Liver (tissue), 9 donors: ENCODE measurements around the gene IGF2BP3. TPM values are rescaled to one million over a fixed set of nuclear protein-coding genes. Genes with fewer than 3 reads are reported as not detected.

Experiments
- DNase-seq: peaks from one replicate; pipeline ENCODE4 v3.0.0-alpha.2; 2017; ENCODE audit warnings: low spot score
- H3K27ac ChIP-seq, 2 donors: one replicate each; pipeline ENCODE4 v1.7.0; 2013; ENCODE audit warnings: inconsistent platforms in 2 of 2, low read length in 2 of 2, control low read depth in 1 of 2, low read depth in 1 of 2, mild to moderate bottlenecking in 1 of 2
- H3K27me3 ChIP-seq, 4 donors: one replicate each; pipeline versions ENCODE4 v1.6.1 to v1.7.0; 2013; ENCODE audit warnings: low read length in 3 of 4, inconsistent platforms in 1 of 4, mild to moderate bottlenecking in 1 of 4, moderate library complexity in 1 of 4; ENCODE audit not compliant: control insufficient read depth in 4 of 4, insufficient read depth in 4 of 4
- H3K36me3 ChIP-seq, 4 donors: one replicate each; pipeline versions ENCODE4 v1.6.1 to v1.7.0; 2013; ENCODE audit warnings: low read length in 3 of 4, mild to moderate bottlenecking in 3 of 4, low read depth in 1 of 4, moderate library complexity in 1 of 4; ENCODE audit not compliant: control insufficient read depth in 4 of 4, insufficient read depth in 3 of 4
- H3K4me1 ChIP-seq, 4 donors: one replicate each; pipeline versions ENCODE4 v1.6.1 to v1.7.0; 2013; ENCODE audit warnings: low read length in 3 of 4, mild to moderate bottlenecking in 3 of 4, moderate library complexity in 1 of 4; ENCODE audit not compliant: control insufficient read depth in 4 of 4, insufficient read depth in 4 of 4
- H3K4me3 ChIP-seq, 3 donors: one replicate each; pipeline versions ENCODE4 v1.6.1 to v1.7.0; 2013; ENCODE audit warnings: low read length in 3 of 3, control low read depth in 1 of 3, low read depth in 1 of 3, mild to moderate bottlenecking in 1 of 3
- H3K9ac ChIP-seq, 2 donors: one replicate each; pipeline ENCODE4 v1.7.0; 2013; ENCODE audit warnings: low read length in 2 of 2, mild to moderate bottlenecking in 2 of 2, moderate library complexity in 2 of 2, control low read depth in 1 of 2, low read depth in 1 of 2
- H3K9me3 ChIP-seq, 4 donors: one replicate each; pipeline versions ENCODE4 v1.6.1 to v1.7.0; 2013; ENCODE audit warnings: low read length in 3 of 4; ENCODE audit not compliant: control insufficient read depth in 4 of 4
- EGR1 ChIP-seq, 2 donors: IDR thresholded peaks; 2 replicates each; pipeline ENCODE4 v1.6.1; 2016 to 2018; ENCODE audit warnings: antibody characterized with exemption in 2 of 2, low read depth in 2 of 2
- FOXA2 ChIP-seq: IDR thresholded peaks from 2 replicates; pipeline ENCODE4 v1.6.1; 2016; ENCODE audit warnings: antibody characterized with exemption
- GABPA ChIP-seq, 2 donors: IDR thresholded peaks in 1 of 2; conservative IDR thresholded peaks in 1 of 2; 2 replicates each; pipeline ENCODE4 v1.6.1; 2016; ENCODE audit warnings: antibody characterized with exemption in 2 of 2, mild to moderate bottlenecking in 1 of 2, moderate library complexity in 1 of 2
- HNF4A ChIP-seq, 2 donors: conservative IDR thresholded peaks; 2 replicates each; pipeline ENCODE4 v1.6.1; 2016; ENCODE audit warnings: antibody characterized with exemption in 2 of 2, mild to moderate bottlenecking in 2 of 2
- JUND ChIP-seq, 2 donors: IDR thresholded peaks; 2 replicates each; pipeline ENCODE4 v1.6.1; 2016; ENCODE audit warnings: antibody characterized with exemption in 2 of 2
- NR2F2 ChIP-seq: IDR thresholded peaks from 2 replicates; pipeline ENCODE4 v1.6.1; 2016; ENCODE audit warnings: antibody characterized with exemption
- RAD21 ChIP-seq, 2 donors: IDR thresholded peaks; 2 replicates each; pipeline ENCODE4 v1.6.1; 2016; ENCODE audit warnings: antibody characterized with exemption in 2 of 2, mild to moderate bottlenecking in 2 of 2
- SP1 ChIP-seq: IDR thresholded peaks from 2 replicates; pipeline ENCODE4 v1.6.1; 2018; ENCODE audit warnings: antibody characterized with exemption, mild to moderate bottlenecking
- TAF1 ChIP-seq: conservative IDR thresholded peaks from 2 replicates; pipeline ENCODE4 v1.6.1; 2016; ENCODE audit warnings: antibody characterized with exemption, mild to moderate bottlenecking
- YY1 ChIP-seq: IDR thresholded peaks from 2 replicates; pipeline ENCODE4 v1.6.1; 2016; ENCODE audit warnings: antibody characterized with exemption, mild to moderate bottlenecking
- WGBS: extraction: QIAGEN DNeasy Blood & Tissue Kit; methylation state at CpG from one replicate; pipeline ENCODE4 v1.1.7; 2013; 5-methylcytosine and 5-hydroxymethylcytosine counted together
- polyA plus RNA-seq, 2 donors: library from polyadenylated mRNA; stranded (reverse) in 1 of 2; unstranded in 1 of 2; fragments of 200-250 nt in 1 of 2; fragments of >200 nt in 1 of 2; fragmentation: Nextera tagmentation in 1 of 2; extraction: Ambion mirVana in 1 of 2; gene quantifications; one replicate each; pipeline versions ENCODE4 v1.2.1 to v1.2.3, GENCODE V29; 2013 to 2015
- total RNA-seq, 2 donors: library from RNA; depleted of rRNA; stranded (reverse); fragments of >200 nt; gene quantifications; one replicate each; pipeline ENCODE4 v1.2.3, GENCODE V29; 2014
- TF ChIP-seq, protein P1 (sequence below): IDR thresholded peaks from 2 replicates; pipeline ENCODE4 v1.6.1; 2016; ENCODE audit warnings: antibody characterized with exemption, mild to moderate bottlenecking
- TF ChIP-seq, protein P2 (sequence below): IDR thresholded peaks from 2 replicates; pipeline ENCODE4 v1.6.1; 2016; ENCODE audit warnings: antibody characterized with exemption
- TF ChIP-seq, protein P3 (sequence below): IDR thresholded peaks from 2 replicates; pipeline ENCODE4 v1.6.1; 2016; ENCODE audit warnings: antibody characterized with exemption
- TF ChIP-seq, protein P4 (sequence below): fragments of 150-350 bp; IDR thresholded peaks from 2 replicates; pipeline ENCODE4 v1.5.1; 2017; ENCODE audit warnings: improper control_type of control experiment, low read depth, low read length; ENCODE audit not compliant: missing input control
- TF ChIP-seq, protein P5 (sequence below): IDR thresholded peaks from 2 replicates; pipeline ENCODE4 v1.6.1; 2016; ENCODE audit warnings: antibody characterized with exemption
- donor health status: healthy.
- donor health status: healthy.
- donor health status: healthy.
- donor health status: healthy.
- donor health status: healthy.

IGF2BP3 gene
- total and polyA plus RNA-seq, 4 donors = 0.17 to 28.4 (median 0.23) TPM; not detected in 1

DNA sequence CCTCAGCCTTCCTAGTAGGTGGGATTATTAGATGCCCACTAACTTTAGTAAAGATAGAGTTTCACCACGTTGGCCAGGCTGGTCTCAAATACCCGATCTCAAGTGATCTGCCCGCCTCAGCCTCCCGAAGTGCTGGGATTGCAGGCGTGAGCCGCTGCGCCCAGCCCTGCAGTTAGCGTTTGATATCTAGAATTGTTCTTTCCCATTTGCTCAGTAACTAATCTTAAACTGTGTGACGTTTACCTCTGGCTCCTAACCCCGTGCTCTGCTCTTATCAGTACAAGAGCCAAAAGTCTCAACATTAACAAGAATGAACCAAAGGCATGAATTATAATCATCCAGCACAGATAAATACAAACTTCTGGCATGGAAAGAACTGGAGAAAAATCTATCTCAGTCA, 47.4 kb downstream of the IGF2BP3 start (continued):
- TF ChIP-seq, protein P1, sequence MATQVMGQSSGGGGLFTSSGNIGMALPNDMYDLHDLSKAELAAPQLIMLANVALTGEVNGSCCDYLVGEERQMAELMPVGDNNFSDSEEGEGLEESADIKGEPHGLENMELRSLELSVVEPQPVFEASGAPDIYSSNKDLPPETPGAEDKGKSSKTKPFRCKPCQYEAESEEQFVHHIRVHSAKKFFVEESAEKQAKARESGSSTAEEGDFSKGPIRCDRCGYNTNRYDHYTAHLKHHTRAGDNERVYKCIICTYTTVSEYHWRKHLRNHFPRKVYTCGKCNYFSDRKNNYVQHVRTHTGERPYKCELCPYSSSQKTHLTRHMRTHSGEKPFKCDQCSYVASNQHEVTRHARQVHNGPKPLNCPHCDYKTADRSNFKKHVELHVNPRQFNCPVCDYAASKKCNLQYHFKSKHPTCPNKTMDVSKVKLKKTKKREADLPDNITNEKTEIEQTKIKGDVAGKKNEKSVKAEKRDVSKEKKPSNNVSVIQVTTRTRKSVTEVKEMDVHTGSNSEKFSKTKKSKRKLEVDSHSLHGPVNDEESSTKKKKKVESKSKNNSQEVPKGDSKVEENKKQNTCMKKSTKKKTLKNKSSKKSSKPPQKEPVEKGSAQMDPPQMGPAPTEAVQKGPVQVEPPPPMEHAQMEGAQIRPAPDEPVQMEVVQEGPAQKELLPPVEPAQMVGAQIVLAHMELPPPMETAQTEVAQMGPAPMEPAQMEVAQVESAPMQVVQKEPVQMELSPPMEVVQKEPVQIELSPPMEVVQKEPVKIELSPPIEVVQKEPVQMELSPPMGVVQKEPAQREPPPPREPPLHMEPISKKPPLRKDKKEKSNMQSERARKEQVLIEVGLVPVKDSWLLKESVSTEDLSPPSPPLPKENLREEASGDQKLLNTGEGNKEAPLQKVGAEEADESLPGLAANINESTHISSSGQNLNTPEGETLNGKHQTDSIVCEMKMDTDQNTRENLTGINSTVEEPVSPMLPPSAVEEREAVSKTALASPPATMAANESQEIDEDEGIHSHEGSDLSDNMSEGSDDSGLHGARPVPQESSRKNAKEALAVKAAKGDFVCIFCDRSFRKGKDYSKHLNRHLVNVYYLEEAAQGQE = no peak
- TF ChIP-seq NR2F2 (no peak), JUND (IDR thresholded peaks at IDR 0.05) (no peak)

DNA sequence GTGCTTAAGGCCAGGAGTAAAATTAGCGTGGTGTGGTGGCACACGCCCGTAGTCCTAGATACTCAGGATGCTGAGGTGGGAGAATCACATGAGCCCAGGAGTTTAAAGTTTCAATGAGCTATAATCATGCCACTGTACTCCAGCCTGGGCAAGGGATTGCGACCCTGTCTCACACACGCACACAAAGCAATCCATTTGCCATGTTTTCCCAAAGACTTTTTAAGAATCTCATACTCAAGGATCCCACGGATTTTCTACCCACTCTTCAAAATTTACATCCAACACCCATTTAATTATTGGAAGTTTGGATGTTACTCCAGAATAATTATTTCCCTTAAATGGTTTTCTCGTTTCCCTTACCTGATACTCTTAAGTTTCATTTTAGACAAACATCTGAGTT, 47.9 kb downstream of the IGF2BP3 start:
- Histone ChIP-seq H3K4me3 (no peak overlapping the region), H3K9me3 (no peaks in the 10 kb centered on the region), H3K36me3 (no peaks in the 10 kb centered on the region), H3K27me3 (no peaks in the 10 kb centered on the region), H3K9ac (no peak overlapping the region), H3K4me1 (no peaks in the 10 kb centered on the region), H3K27ac (no peak overlapping the region)
- DNase-seq = no peak
- TF ChIP-seq HNF4A (conservative IDR thresholded peaks at IDR 0.05) (no peak), FOXA2 (no peak), GABPA (IDR thresholded peaks at IDR 0.05 in 1 of 2, conservative IDR thresholded peaks at IDR 0.05 in 1 of 2) (no peak), EGR1 (IDR thresholded peaks at IDR 0.05; ENCODE audit: low read depth in 2 of 2) (no peak), NR2F2 (no peak), SP1 (no peak), YY1 (no peak), RAD21 (IDR thresholded peaks at IDR 0.05) (no peak), TAF1 (no peak), JUND (IDR thresholded peaks at IDR 0.05) (no peak)
- TF ChIP-seq, protein P2, sequence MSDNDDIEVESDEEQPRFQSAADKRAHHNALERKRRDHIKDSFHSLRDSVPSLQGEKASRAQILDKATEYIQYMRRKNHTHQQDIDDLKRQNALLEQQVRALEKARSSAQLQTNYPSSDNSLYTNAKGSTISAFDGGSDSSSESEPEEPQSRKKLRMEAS = no peak
- TF ChIP-seq, protein P3, sequence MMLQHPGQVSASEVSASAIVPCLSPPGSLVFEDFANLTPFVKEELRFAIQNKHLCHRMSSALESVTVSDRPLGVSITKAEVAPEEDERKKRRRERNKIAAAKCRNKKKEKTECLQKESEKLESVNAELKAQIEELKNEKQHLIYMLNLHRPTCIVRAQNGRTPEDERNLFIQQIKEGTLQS = no peak
- TF ChIP-seq, protein P4, sequence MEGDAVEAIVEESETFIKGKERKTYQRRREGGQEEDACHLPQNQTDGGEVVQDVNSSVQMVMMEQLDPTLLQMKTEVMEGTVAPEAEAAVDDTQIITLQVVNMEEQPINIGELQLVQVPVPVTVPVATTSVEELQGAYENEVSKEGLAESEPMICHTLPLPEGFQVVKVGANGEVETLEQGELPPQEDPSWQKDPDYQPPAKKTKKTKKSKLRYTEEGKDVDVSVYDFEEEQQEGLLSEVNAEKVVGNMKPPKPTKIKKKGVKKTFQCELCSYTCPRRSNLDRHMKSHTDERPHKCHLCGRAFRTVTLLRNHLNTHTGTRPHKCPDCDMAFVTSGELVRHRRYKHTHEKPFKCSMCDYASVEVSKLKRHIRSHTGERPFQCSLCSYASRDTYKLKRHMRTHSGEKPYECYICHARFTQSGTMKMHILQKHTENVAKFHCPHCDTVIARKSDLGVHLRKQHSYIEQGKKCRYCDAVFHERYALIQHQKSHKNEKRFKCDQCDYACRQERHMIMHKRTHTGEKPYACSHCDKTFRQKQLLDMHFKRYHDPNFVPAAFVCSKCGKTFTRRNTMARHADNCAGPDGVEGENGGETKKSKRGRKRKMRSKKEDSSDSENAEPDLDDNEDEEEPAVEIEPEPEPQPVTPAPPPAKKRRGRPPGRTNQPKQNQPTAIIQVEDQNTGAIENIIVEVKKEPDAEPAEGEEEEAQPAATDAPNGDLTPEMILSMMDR = no peak
- TF ChIP-seq, protein P1 = no peak
- TF ChIP-seq, protein P5, sequence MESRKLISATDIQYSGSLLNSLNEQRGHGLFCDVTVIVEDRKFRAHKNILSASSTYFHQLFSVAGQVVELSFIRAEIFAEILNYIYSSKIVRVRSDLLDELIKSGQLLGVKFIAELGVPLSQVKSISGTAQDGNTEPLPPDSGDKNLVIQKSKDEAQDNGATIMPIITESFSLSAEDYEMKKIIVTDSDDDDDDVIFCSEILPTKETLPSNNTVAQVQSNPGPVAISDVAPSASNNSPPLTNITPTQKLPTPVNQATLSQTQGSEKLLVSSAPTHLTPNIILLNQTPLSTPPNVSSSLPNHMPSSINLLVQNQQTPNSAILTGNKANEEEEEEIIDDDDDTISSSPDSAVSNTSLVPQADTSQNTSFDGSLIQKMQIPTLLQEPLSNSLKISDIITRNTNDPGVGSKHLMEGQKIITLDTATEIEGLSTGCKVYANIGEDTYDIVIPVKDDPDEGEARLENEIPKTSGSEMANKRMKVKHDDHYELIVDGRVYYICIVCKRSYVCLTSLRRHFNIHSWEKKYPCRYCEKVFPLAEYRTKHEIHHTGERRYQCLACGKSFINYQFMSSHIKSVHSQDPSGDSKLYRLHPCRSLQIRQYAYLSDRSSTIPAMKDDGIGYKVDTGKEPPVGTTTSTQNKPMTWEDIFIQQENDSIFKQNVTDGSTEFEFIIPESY = no peak
- WGBS = 77% methylated on average over 7 of the region's 7 CpGs
